ENCODE data around the gene EVI5.
"Not testable (repeated sequence)": the region's sequence is repeated elsewhere in the genome, so short reads cannot be mapped to it uniquely, and the experiment has no call there.

EVI5 gene

GRCh38 chr1:92752719-92753118 lies 32.2 kb downstream of the EVI5 start:
- DNase-seq (ENCODE audit: low read depth): no peak
- TF ChIP-seq CTCF (IDR thresholded peaks at IDR 0.05; ENCODE audit: low read length, missing control alignments): no peak
- no peak overlapping the region for H3K4me3 ChIP-seq (replicated peaks; ENCODE audit: low read depth, low read length)

- peak; percentile 80 for TF ChIP-seq CTCF (IDR thresholded peaks at IDR 0.05; ENCODE audit: low read length, missing control alignments)
- peak; percentile 78 for DNase-seq (ENCODE audit: low read depth)
- H3K4me3 ChIP-seq (replicated peaks; ENCODE audit: low read depth, low read length): no peak overlapping the region
Measured at GRCh38 chr1:92749024-92749634, 35.8 kb downstream of the EVI5 start.

- DNase-seq (ENCODE audit: low read depth): no peak
- no peak overlapping the region for H3K4me3 ChIP-seq (replicated peaks; ENCODE audit: low read depth, low read length)
- peak; percentile 1 for TF ChIP-seq CTCF (IDR thresholded peaks at IDR 0.05; ENCODE audit: low read length, missing control alignments)
Measured at GRCh38 chr1:92748138-92748537, 36.8 kb downstream of the EVI5 start.

GRCh38 chr1:92747735-92748134 lies 37.2 kb downstream of the EVI5 start:
- no peak overlapping the region for H3K4me3 ChIP-seq (replicated peaks; ENCODE audit: low read depth, low read length)
- peak; percentile 42 for DNase-seq (ENCODE audit: low read depth)
- no peak for TF ChIP-seq CTCF (IDR thresholded peaks at IDR 0.05; ENCODE audit: low read length, missing control alignments)

- H3K4me3 ChIP-seq (replicated peaks; ENCODE audit: low read depth, low read length); DNase-seq (ENCODE audit: low read depth): not testable (repeated sequence)
Measured at GRCh38 chr1:92746255-92746654, 38.7 kb downstream of the EVI5 start.

GRCh38 chr1:92743221-92743620 lies 41.7 kb downstream of the EVI5 start:
- no peak overlapping the region for H3K4me3 ChIP-seq (replicated peaks; ENCODE audit: low read depth, low read length)
- TF ChIP-seq CTCF (IDR thresholded peaks at IDR 0.05; ENCODE audit: low read length, missing control alignments): no peak
- no peak for DNase-seq (ENCODE audit: low read depth)

- no peak for TF ChIP-seq CTCF (IDR thresholded peaks at IDR 0.05; ENCODE audit: low read length, missing control alignments)
Measured at GRCh38 chr1:92739669-92740524, 45.0 kb downstream of the EVI5 start.

More at GRCh38 chr1:92739669-92740524, 45.0 kb downstream of the EVI5 start:
- no peak for DNase-seq (ENCODE audit: low read depth)
- no peak overlapping the region for H3K4me3 ChIP-seq (replicated peaks; ENCODE audit: low read depth, low read length)

Measured in fibroblast of pulmonary artery (primary cell).